Esophagus muscularis mucosa (tissue), 3 donors: ENCODE data around the gene LHPP.

Experiments used
- POLR2A ChIP-seq: fragments of 450-650 bp; IDR thresholded peaks from one replicate; pipeline ENCODE4 v1.6.1; 2017; ENCODE audit warnings: antibody characterized with exemption, moderate library complexity, mild to moderate bottlenecking, low read depth
- TF ChIP-seq, protein P1 (sequence below), 3 experiments: fragments of 200-600 bp in 2 of 3; fragments of 450-650 bp in 1 of 3; sonication (generic) in 2 of 3; IDR thresholded peaks; one replicate each; pipeline ENCODE4 v1.5.1; 2017 to 2019; ENCODE audit warnings: antibody characterized with exemption in 3 of 3, mild to moderate bottlenecking in 2 of 3, moderate library complexity in 1 of 3

- TF ChIP-seq, protein P1, sequence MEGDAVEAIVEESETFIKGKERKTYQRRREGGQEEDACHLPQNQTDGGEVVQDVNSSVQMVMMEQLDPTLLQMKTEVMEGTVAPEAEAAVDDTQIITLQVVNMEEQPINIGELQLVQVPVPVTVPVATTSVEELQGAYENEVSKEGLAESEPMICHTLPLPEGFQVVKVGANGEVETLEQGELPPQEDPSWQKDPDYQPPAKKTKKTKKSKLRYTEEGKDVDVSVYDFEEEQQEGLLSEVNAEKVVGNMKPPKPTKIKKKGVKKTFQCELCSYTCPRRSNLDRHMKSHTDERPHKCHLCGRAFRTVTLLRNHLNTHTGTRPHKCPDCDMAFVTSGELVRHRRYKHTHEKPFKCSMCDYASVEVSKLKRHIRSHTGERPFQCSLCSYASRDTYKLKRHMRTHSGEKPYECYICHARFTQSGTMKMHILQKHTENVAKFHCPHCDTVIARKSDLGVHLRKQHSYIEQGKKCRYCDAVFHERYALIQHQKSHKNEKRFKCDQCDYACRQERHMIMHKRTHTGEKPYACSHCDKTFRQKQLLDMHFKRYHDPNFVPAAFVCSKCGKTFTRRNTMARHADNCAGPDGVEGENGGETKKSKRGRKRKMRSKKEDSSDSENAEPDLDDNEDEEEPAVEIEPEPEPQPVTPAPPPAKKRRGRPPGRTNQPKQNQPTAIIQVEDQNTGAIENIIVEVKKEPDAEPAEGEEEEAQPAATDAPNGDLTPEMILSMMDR (IDR thresholded peaks at IDR 0.05) = no peak
- TF ChIP-seq POLR2A = no peak
Measured at GRCh38 chr10:124619195-124619594, 157.6 kb downstream of the LHPP start.
